Suppressor macrophage treated with lipopolysaccharide for 1 hour (primary cell): ENCODE measurements around the gene SEMA6B.
A peak's percentile ranks its signal among the peaks of the same experiment; 100 is the strongest.

ENCODE experiments used
- DNase-seq, 3 donors: peaks; one replicate each; pipeline ENCODE4 v3.0.0-alpha.2; 2020 to 2022

The SEMA6B gene

GRCh38 chr19:4506449-4507149 lies 52.9 kb downstream of the SEMA6B start:
- DNase-seq, result peak; percentile 58 to 62 (median 61)

GRCh38 chr19:4505570-4506448 lies 53.7 kb downstream of the SEMA6B start:
- no peak for DNase-seq

- DNase-seq, result peak; percentile 87 to 91 (median 89)
These were observed 54.5 kb downstream of the SEMA6B start for GRCh38 chr19:4504891-4505569.

- no peak for DNase-seq
These were observed 55.2 kb downstream of the SEMA6B start for GRCh38 chr19:4504297-4504701.

GRCh38 chr19:4503825-4504170 lies 55.7 kb downstream of the SEMA6B start:
- DNase-seq, result no peak

GRCh38 chr19:4503132-4503824 lies 56.2 kb downstream of the SEMA6B start:
- DNase-seq, result no peak

- no peak for DNase-seq
These were observed 57.0 kb downstream of the SEMA6B start for GRCh38 chr19:4502282-4503131.

- no peak for DNase-seq
These were observed 57.8 kb downstream of the SEMA6B start for GRCh38 chr19:4501691-4502090.

GRCh38 chr19:4500841-4501591 lies 58.5 kb downstream of the SEMA6B start:
- no peak for DNase-seq

- no peak for DNase-seq
These were observed 59.6 kb downstream of the SEMA6B start for GRCh38 chr19:4499855-4500254.

- no peak for DNase-seq
These were observed 60.2 kb downstream of the SEMA6B start for GRCh38 chr19:4499318-4499717.

- no peak for DNase-seq
These were observed 60.8 kb downstream of the SEMA6B start for GRCh38 chr19:4498694-4499093.

- DNase-seq, result no peak
These were observed 61.6 kb downstream of the SEMA6B start for GRCh38 chr19:4497770-4498389.

- no peak for DNase-seq
These were observed 63.2 kb downstream of the SEMA6B start for GRCh38 chr19:4496304-4496703.

GRCh38 chr19:4495471-4495870 lies 64.0 kb downstream of the SEMA6B start:
- no peak for DNase-seq

- DNase-seq, result no peak
These were observed 64.8 kb downstream of the SEMA6B start for GRCh38 chr19:4494691-4495064.

- DNase-seq, result no peak
These were observed 65.4 kb downstream of the SEMA6B start for GRCh38 chr19:4493929-4494690.

GRCh38 chr19:4493104-4493928 lies 66.2 kb downstream of the SEMA6B start:
- DNase-seq, result no peak
